ENCODE data around the gene CACNA1D. TPM values are rescaled to one million over a fixed set of nuclear protein-coding genes. Genes with fewer than 3 reads are reported as not detected.

Gene CACNA1D
- total and polyA plus RNA-seq, 2 donors (not counting 3 experiments of a cell fraction or from before 2014, with no cell fraction given) = 0.06 TPM; not detected in 1

DNA sequence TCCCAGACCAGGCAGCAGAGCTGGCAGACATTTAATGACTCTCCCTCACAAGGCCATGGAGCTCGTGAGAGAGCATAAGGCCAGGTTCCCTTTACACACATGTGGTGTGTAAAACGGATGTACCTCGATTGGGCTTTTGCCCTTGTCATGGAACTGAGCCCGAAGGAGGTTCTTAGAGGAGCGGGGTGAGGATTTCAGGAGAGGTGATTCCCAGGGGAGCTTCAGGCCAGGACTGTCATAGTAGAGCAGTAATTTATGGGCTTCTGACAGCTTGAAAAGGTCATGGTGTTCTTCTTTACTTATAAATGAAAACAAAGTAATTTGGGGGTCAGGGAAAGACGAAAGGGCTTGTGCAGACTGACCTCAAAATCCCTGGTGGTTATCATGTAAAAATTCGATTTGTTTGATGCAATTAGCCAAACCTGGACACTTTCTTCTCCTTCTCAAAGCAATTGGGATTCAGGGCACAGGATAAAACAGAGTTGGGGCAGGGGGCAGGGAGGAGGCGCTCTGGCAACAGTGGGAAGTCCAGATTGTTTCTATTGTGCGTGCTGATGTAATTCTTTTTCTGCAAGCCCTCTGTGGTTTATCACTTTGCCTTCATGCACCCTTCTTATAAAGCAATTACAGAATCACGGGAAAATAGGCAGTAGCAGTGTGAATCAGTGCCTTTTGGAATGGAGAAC is 51.0 kb downstream of the CACNA1D start:
- POLR2A ChIA-PET = no interaction called here

More for the DNA sequence above, 51.0 kb downstream of the CACNA1D start:
- no peak overlapping the region for H3K27ac ChIP-seq (ENCODE audit: insufficient read depth, low read depth, low read length)
- H3K4me1 ChIP-seq (ENCODE audit: control insufficient read depth, extremely low read depth, insufficient read depth, low read length) = no peaks in the 10 kb centered on the region
- no peaks in the 10 kb centered on the region for H3K36me3 ChIP-seq (ENCODE audit: control insufficient read depth in 2 of 2, extremely low read depth in 1 of 2, insufficient read depth in 2 of 2, low read length in 2 of 2)
- H2AFZ ChIP-seq (ENCODE audit: low read depth, low read length) = no peak overlapping the region
- dilution Hi-C loops (cut with MboI; ENCODE audit: extremely low pct_ligation_motif_present, low sequenced_read_pairs) = no loop called here
- CTCF ChIA-PET = no interaction called here
- intact Hi-C loops (cut with micrococcal nuclease) = no loop called here
- no peak overlapping the region for H3K9ac ChIP-seq (replicated peaks; ENCODE audit: extremely low read depth, insufficient read depth, low read length)
- FAIRE-seq (no peak), DNase-seq (ENCODE audit: low read depth, low spot score) (no peak)
- no peak for TF ChIP-seq JUN (IDR thresholded peaks at IDR 0.05; ENCODE audit: borderline replicate concordance, insufficient read depth, insufficient read length, low read depth)
- no peak for TF ChIP-seq CTCF (IDR thresholded peaks at IDR 0.05; ENCODE audit: extremely low read depth in 1 of 2, insufficient read depth in 1 of 2, low read depth in 1 of 2, low read length in 2 of 2)
- no peak for TF ChIP-seq POLR2AphosphoS5 (IDR thresholded peaks at IDR 0.05; ENCODE audit: insufficient read depth, low read depth, low read length)
- no peak for TF ChIP-seq GATA2 (IDR thresholded peaks at IDR 0.05; ENCODE audit: insufficient read depth, insufficient read length, low read depth, low read length)
- TF ChIP-seq EZH2 (IDR thresholded peaks at IDR 0.05; ENCODE audit: borderline replicate concordance, low read depth, low read length, severe bottlenecking) = no peak
- no peak for TF ChIP-seq MYC (IDR thresholded peaks at IDR 0.05; ENCODE audit: low read depth, low read length)
- TF ChIP-seq, protein P1, sequence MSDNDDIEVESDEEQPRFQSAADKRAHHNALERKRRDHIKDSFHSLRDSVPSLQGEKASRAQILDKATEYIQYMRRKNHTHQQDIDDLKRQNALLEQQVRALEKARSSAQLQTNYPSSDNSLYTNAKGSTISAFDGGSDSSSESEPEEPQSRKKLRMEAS (IDR thresholded peaks at IDR 0.05; ENCODE audit: insufficient read depth, insufficient read length) = no peak
- TF ChIP-seq FOS (IDR thresholded peaks at IDR 0.05; ENCODE audit: borderline replicate concordance, insufficient read depth, low read length) = no peak
- no peak for TF ChIP-seq POLR2A (IDR thresholded peaks at IDR 0.05; ENCODE audit: low read depth, low read length)
- no peaks in the 10 kb centered on the region for H3K79me2 ChIP-seq (ENCODE audit: control insufficient read depth, insufficient read depth, low read length)
- H3K4me3 ChIP-seq (replicated peaks in 1 of 3; ENCODE audit: insufficient read depth in 1 of 3, low read depth in 1 of 3, low read length in 3 of 3) = no peak overlapping the region
- no peak overlapping the region for H3K4me2 ChIP-seq (ENCODE audit: insufficient read depth, low read length)
- no TSS peak for BruUV-seq (replicated peaks)
- H3K9me1 ChIP-seq (replicated peaks; ENCODE audit: control insufficient read depth, extremely low read depth, insufficient read depth, low read length) = no peaks in the 10 kb centered on the region
- no peaks in the 10 kb centered on the region for H4K20me1 ChIP-seq (replicated peaks; ENCODE audit: control insufficient read depth, extremely low read depth, insufficient read depth, low read length)
- H3K27me3 ChIP-seq (ENCODE audit: control insufficient read depth in 2 of 2, insufficient read depth in 2 of 2, low read length in 2 of 2) = peaks cover 0 to under 1% of the 10 kb centered on the region in 2 experiments
- H3K9me3 ChIP-seq (replicated peaks; ENCODE audit: control insufficient read depth, insufficient read depth, low read length) = no peaks in the 10 kb centered on the region
